GM12892 (cell line): ENCODE results near the gene TLE1.

Experiments used
- POLR2A ChIP-seq: IDR thresholded peaks from 2 replicates; pipeline ENCODE4 v1.6.1; 2011; ENCODE audit warnings: low read depth, low read length, control low read depth
- POLR2AphosphoS5 ChIP-seq: IDR thresholded peaks from 2 replicates; pipeline ENCODE4 v1.6.1; 2011; ENCODE audit warnings: low read depth, low read length, control low read depth

DNA sequence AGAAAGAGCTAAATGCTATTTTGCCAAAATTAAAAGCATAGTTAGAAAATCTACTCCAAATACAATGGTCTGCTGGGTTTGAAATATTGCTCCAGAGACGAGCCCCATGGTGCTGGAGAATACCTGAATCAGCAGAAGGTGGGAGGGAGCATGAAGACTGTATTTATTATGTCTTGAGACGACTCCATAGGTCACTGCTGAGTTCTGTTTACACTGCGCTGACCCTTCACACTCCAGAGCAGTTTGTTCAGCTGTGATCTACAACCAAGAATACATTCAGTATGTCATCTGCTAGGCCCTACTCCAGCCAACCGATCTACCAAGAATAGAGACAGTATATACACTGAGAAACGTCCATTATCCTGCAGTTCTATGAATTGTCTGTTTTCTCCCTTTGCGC lies 150.5 kb downstream of the TLE1 start:
- TF ChIP-seq POLR2A (no peak), POLR2AphosphoS5 (no peak)
